Measurements from ENCODE around the gene SLC4A3. TPM values are rescaled to one million over a fixed set of nuclear protein-coding genes. Genes with fewer than 3 reads are reported as not detected.

The SLC4A3 gene
- total and polyA plus RNA-seq, 2 of the 13 experiments (the other 11 are each of a cell fraction or from before 2014, with no cell fraction given), result 0.18 to 0.95 TPM

GRCh38 chr2:219593154-219593553 lies 34.3 kb upstream of the SLC4A3 start:
- Histone ChIP-seq H3K4me2 (ENCODE audit: low read depth, low read length) (no peak overlapping the region), H3K27me3 (ENCODE audit: control insufficient read depth in 1 of 2, insufficient read depth in 2 of 2, low read length in 2 of 2) (no peaks in the 10 kb centered on the region; a peak in 1 of 5 replicates), H3K27ac (ENCODE audit: extremely low read length, insufficient read depth, low read length) (no peak overlapping the region), H3K4me1 (ENCODE audit: insufficient read depth, low read length) (peaks cover 60% of the 10 kb centered on the region), H3K4me3 (replicated peaks in 1 of 3; ENCODE audit: insufficient read depth in 1 of 3, low read depth in 2 of 3, low read length in 3 of 3) (no peak overlapping the region), H3K79me2 (ENCODE audit: insufficient read depth, low read length) (no peaks in the 10 kb centered on the region), H4K20me1 (ENCODE audit: insufficient read depth, low read length) (no peaks in the 10 kb centered on the region), H3K36me3 (replicated peaks in 1 of 2; ENCODE audit: control insufficient read depth in 1 of 2, insufficient read depth in 2 of 2, low read length in 2 of 2) (no peaks in the 10 kb centered on the region), H2AFZ (ENCODE audit: low read length) (no peak overlapping the region), H3K9me3 (ENCODE audit: low read length) (no peaks in the 10 kb centered on the region), H3K9ac (ENCODE audit: insufficient read depth, low read depth, low read length) (no peak overlapping the region)
- in situ Hi-C loops (cut with HindIII; ENCODE audit: extremely low pct_ligation_motif_present, low pct_unique_long_range_greater_than_20kb) (no loop called here), intact Hi-C loops (cut with micrococcal nuclease; ENCODE audit: unreplicated experiment) (no loop called here)
- ChIA-PET POLR2A (interaction anchor here (1.2 kb wide), 1 partner anchor 22 kb away, joined by 3 read pairs; the partner anchor contains the start of gene OBSL1), CTCF (ENCODE audit: low intra/inter-chr PET ratio, low total read pairs) (no interaction called here)
- 46% methylated on average over 2 of the region's 2 CpGs for WGBS (ENCODE audit: low lambda C conversion rate)
- DNase-seq (ENCODE audit: low spot score) (no peak), FAIRE-seq (no peak), ATAC-seq (no peak)
- no TSS peak for BruUV-seq (replicated peaks)
- TF ChIP-seq HNF4A (CRISPR knock-in tag; IDR thresholded peaks at IDR 0.05) (0 out of 2 replicates have a peak, but pooled peaks have one; percentile 12), ZNF354B (CRISPR knock-in tag; IDR thresholded peaks at IDR 0.05) (no peak), ATF2 (CRISPR knock-in tag; IDR thresholded peaks at IDR 0.05) (no peak), SNRNP70 (IDR thresholded peaks at IDR 0.05; ENCODE audit: low read depth, low read length) (no peak), DPF2 (CRISPR knock-in tag; IDR thresholded peaks at IDR 0.05; ENCODE audit: borderline replicate concordance, low read depth) (no peak), NR1H2 (CRISPR knock-in tag; IDR thresholded peaks at IDR 0.05; ENCODE audit: borderline replicate concordance, low read depth) (no peak), ZNF740 (CRISPR knock-in tag; IDR thresholded peaks at IDR 0.05) (no peak), DZIP1 (CRISPR knock-in tag; IDR thresholded peaks at IDR 0.05) (no peak), ZNF44 (CRISPR knock-in tag; IDR thresholded peaks at IDR 0.05) (no peak), BRCA1 (CRISPR knock-in tag; IDR thresholded peaks at IDR 0.05) (no peak), PTBP1 (IDR thresholded peaks at IDR 0.05; ENCODE audit: low read depth, low read length, poor library complexity, severe bottlenecking) (no peak), RNF2 (conservative IDR thresholded peaks at IDR 0.05; ENCODE audit: low read depth) (no peak), ZNF20 (CRISPR knock-in tag; IDR thresholded peaks at IDR 0.05) (no peak), ZMYM3 (CRISPR knock-in tag; IDR thresholded peaks at IDR 0.05) (peak; percentile 64), ZBTB49 (CRISPR knock-in tag; IDR thresholded peaks at IDR 0.05; ENCODE audit: borderline replicate concordance) (no peak), NR2C2 (CRISPR knock-in tag; IDR thresholded peaks at IDR 0.05; ENCODE audit: borderline replicate concordance) (no peak), ZNF770 (CRISPR knock-in tag; IDR thresholded peaks at IDR 0.05) (peak; percentile 88)
